Measurements from ENCODE around the gene NUDT8.
"Not testable (repeated sequence)": the region's sequence is repeated elsewhere in the genome, so short reads cannot be mapped to it uniquely, and the experiment has no call there.

Gene NUDT8

GRCh38 chr11:67627441-67627811 lies 2.3 kb downstream of the NUDT8 start:
- no peak for DNase-seq

GRCh38 chr11:67626970-67627369 lies 2.8 kb downstream of the NUDT8 start:
- DNase-seq: no peak

DNA sequence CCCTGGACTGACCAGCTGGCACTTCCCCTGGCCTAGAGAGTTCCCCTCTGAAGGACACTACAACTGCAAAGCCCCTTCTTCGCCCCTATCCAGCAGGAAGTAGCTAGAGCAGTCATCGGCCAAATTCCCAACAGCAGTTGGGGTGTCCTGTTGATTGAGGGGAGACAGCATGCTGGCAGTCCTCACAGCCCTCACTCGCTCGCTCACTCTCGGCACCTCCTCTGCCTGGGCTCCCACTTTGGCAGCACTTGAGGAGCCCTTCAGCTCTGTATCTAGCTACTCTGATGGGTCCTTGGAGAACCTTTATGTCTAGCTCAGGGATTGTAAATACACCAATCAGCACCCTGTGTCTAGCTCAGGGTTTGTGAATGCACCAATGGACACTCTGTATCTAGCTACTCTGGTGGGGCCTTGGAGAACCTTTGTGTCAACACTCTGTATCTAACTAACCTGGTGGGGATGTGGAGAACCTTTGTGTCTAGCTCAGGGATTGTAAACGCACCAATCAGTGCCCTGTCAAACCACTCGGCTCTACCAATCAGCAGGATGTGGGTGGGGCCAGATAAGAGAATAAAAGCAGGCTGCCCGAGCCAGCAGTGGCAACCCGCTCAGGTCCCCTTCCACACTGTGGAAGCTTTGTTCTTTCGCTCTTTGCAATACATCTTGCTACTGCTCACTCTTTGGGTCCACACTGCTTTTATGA lies 3.5 kb downstream of the NUDT8 start:
- not testable (repeated sequence) for DNase-seq

DNA sequence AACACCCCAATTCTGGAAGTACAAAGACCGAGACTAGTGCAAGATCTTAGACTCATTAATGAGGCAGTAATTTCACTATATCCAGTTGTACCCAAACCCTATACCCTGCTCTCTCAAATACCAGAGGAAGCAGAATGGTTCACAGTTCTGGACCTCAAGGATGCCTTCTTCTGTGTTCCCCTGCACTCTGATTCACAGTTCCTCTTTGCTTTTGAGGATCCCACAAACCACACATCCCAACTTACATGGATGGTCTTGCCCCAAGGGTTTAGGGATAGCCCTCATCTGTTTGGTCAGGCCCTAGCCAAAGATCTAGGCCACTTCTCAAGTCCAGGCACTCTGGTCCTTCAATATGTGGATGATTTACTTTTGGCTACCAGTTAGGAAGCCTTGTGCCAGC lies 5.9 kb downstream of the NUDT8 start:
- DNase-seq: not testable (repeated sequence)

DNA sequence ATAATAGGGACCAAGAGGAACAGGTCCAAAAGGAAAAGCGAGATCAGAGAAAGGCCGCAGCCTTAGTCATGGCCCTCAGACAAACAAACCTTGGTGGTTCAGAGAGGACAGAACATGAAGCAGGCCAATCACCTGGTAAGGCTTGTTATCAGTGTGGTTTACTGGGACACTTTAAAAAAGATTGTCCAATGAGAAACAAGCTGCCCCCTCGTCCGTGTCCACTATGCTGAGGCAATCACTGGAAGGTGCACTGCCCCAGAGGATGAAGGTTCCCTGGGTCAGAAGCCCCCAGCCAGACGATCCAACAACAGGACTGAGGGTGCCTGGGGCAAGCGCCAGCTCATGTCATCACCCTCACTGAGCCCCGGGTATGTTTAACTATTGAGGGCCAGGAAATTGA lies 6.8 kb downstream of the NUDT8 start:
- not testable (repeated sequence) for DNase-seq

- DNase-seq: not testable (repeated sequence)
Observed at GRCh38 chr11:67621928-67622327, 7.8 kb downstream of the NUDT8 start.

DNA sequence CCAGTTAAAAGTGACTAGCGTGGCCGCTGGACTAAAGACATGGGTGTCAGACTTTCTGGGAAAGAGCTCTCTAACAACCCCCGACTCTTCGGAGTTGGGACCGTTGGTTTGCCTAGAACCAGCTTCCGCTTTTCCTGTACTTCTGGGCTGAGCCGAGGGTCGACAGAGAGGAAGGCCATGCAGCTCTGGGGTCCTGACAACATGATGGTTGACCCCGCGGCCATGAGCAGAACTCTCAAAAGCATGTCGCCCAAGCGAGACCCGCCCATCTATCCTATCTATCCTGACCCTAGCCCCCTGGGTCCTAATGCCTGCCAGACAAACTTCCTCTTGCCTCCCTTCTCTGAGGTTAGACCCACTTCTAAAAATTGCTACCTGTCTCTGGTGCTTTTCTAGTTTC lies 9.1 kb downstream of the NUDT8 start:
- not testable (repeated sequence) for DNase-seq

DNA sequence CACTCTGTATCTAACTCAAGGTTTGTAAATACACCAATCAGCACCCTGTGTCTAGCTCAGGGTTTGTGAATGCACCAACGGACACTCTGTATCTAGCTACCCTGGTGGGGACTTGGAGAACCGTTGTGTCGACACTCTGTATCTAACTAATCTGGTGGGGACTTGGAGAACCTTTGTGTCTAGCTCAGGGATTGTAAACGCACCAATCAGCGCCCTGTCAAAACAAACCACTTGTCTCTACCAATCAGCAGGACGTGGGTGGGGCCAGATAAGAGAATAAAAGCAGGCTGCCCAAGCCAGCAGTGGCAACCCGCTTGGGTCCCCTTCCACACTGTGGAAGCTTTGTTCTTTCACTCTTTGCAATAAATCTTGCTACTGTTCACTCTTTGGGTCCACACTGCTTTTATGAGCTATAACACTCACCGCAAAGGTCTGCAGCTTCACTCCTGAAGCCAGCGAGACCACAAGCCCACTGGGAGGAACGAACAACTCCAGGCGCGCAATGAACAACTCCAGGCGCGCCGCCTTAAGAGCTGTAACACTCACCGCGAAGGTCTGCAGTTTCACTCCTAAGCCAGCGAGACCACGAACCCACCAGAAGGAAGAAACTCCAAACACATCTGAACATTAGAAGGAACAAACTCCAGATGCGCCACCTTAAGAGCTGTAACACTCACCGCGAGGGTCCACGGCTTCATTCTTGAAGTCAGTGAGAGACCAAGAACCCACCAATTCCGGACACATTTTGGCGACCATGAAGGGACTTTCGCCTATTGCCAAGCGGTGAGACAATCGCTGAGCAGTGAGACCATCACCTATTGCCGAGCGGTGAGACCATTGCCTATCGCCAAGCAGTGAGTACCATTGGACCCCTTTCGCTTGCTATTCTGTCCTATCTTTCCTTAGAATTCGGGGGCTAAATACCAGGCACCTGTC lies 9.8 kb downstream of the NUDT8 start:
- not testable (repeated sequence) for DNase-seq

DNA sequence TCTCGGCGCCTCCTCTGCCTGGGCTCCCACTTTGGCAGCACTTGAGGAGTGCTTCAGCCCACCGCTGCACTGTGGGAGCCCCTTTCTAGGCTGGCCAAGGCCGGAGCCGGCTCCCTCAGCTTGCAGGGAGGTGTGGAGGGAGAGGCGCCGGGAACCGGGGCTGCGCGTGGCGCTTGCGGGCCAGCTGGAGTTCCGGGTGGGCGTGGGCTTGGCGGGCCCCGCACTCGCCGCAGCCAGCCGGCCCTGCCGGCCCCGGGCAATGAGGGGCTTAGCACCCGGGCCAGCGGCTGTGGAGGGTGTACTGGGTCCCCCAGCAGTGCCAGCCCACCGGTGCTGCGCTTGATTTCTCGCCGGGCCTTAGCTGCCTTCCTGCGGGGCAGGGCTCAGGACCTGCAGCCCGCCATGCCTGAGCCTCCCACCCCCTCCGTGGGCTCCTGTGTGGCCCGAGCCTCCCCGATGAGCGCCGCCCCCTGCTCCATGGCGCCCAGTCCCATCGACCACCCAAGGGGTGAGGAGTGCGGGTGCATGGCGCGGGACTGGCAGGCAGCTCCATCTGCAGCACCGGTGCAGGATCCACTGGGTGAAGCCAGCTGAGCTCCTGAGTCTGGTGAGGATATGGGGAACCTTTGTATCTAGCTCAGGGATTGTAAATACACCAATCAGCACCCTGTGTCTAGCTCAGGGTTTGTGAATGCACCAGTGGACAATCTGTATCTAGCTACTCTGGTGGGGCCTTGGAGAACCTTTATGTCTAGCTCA lies 10.7 kb downstream of the NUDT8 start:
- not testable (repeated sequence) for DNase-seq

GRCh38 chr11:67617243-67617953 lies 12.3 kb downstream of the NUDT8 start:
- no peak for DNase-seq

DNA sequence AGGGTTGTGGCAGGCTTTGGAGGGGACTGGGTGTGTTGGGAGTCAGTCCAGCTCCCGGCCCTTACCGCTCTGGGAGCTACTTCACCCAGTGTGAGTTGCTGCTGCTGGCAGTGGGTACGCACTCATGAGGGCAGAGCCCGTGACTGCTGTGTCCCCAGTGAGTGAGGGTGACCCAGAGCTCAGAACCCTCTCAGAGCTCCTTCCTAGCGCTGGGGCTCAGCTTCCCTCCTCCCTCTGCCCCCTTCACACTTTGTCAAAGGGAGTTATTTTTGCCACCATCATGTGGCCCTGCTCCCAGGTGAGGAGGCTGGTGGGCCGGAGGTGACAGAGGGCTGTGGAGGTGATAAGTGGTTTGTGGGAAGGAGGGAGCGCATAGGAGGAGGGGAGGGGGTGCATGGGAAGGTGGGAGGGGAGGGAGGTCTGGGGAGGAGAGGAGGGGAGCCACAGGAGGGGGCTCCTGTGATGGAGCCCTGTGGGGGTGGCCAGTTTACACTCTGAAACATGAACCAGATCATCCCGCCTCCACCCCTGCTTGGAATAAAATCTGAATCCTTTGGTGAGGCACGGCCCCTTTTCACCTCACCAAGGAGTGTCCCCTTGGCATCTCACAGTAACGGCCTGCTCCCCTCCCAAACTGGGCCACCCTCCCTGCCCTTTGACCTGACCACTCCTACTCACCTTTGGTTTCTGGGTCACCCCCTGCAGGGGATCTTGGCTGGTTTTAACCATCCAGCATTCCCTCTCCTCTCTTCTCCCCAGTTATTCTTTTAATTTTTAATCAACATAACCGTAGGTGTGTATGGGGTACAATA lies 13.1 kb downstream of the NUDT8 start:
- no peak for DNase-seq

DNA sequence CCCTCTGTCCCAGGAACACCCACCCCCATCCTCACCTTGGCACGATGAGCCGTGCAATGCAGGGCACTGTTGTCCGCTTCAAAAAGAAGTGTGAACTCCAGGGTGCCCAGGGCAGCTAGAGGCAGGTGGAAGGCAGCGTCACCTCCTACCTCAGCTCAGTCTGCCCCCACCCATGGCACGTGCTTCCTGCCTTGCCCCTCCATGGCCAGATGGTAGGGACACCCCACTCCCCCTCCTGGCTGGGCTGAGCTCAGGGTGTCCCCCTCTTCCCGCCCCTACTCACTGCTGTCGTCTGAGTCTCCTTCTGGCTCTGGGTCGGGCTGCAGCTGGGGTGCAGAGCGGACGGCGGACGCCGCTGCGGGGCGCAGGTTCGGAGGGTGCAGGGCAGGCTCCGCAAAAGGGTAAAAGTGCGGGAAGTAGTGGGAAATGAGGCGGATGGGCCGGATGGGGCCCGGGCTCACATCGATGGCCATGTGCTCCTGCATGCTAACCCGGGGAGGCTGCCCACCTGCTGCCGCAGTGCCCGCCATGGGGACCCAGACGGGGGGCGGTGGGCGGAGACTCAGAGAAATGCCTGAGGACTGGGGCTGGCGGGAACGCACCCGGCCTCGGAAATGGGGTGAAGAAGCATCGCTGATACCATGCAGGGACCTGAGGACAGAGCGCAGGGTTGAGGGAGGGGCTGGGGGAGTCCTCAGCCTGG lies 13.9 kb downstream of the NUDT8 start:
- DNase-seq: no peak

- peak; percentile 1 for DNase-seq
Observed at GRCh38 chr11:67614730-67615714, 14.7 kb downstream of the NUDT8 start.

DNA sequence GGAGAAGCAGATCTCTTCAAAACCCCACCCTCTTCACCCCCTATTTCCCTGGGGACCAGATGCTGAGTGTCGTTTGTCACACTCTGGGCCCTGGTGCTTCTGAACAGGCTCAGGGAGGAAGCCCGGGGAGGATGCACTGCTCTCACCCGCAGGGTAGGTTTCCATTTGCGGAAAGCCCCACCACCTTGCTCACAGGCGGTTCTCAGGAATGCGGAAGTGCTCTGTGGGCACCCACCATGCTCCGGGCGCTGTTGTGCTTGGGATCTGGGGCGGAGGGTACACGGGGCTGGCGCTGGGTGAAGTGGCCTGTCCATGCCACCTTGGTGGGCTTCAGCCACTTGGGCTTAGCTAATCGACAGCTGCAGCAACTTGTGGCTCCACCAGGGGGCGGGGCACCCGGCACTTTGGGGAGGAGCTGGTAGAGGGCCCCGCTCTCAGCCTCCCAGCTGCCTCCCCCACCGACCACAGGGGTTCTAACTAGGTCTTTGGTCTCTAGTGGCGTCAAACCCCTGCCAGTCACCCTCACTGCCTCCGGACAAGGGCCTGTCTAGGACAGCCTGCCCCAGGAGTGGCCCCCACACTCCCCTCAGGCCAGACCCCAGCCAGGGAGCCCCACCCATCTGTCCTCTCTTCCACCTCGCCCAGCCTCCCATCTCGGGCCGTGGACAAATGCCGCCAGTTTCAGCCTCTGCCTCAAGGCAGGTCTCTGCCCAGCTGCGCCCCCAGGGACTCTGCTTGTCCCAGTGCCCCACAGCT lies 15.6 kb downstream of the NUDT8 start:
- DNase-seq: peak; percentile 33

- no peak for DNase-seq
Observed at GRCh38 chr11:67613313-67613959, 16.3 kb downstream of the NUDT8 start.

GRCh38 chr11:67612751-67613150 lies 17.0 kb downstream of the NUDT8 start:
- DNase-seq: no peak

GRCh38 chr11:67611704-67612587 lies 17.8 kb downstream of the NUDT8 start:
- no peak for DNase-seq
